GM18867 (cell line): Measurements from ENCODE around the gene RSAD2.
A peak's percentile ranks its signal among the peaks of the same experiment; 100 is the strongest.

Experiments
- ATAC-seq: cut with Tn5 transposase; IDR thresholded peaks from one replicate; pipeline ENCODE4 v1.9.1; 2021; ENCODE audit warnings: mild to moderate bottlenecking, moderate library complexity; ENCODE audit not compliant: unreplicated experiment

The RSAD2 gene

GRCh38 chr2:6863792-6864191 is 13.8 kb upstream of the RSAD2 start:
- ATAC-seq, result no peak

- no peak for ATAC-seq
These were observed 13.3 kb upstream of the RSAD2 start for GRCh38 chr2:6864231-6864754.

GRCh38 chr2:6864923-6865345 is 12.6 kb upstream of the RSAD2 start:
- ATAC-seq, result peak; percentile 31

GRCh38 chr2:6865346-6866274 is 12.0 kb upstream of the RSAD2 start, which contains the start of gene CMPK2:
CMPK2 (minus strand) TSS chr2:6865907; CDS start chr2:6865696, 211 bp downstream.
- peak; percentile 79 for ATAC-seq

- peak; percentile 38 for ATAC-seq
These were observed 11.3 kb upstream of the RSAD2 start for GRCh38 chr2:6866275-6866671.

- ATAC-seq, result no peak
These were observed 10.6 kb upstream of the RSAD2 start for GRCh38 chr2:6866982-6867381.

GRCh38 chr2:6872394-6872793 is 5.2 kb upstream of the RSAD2 start:
- ATAC-seq, result peak; percentile 78

GRCh38 chr2:6874032-6874431 is 3.5 kb upstream of the RSAD2 start:
- ATAC-seq, result no peak

GRCh38 chr2:6876309-6876708 is 1.3 kb upstream of the RSAD2 start:
- no peak for ATAC-seq

- no peak for ATAC-seq
These were observed 972 bp downstream of the RSAD2 start for GRCh38 chr2:6878549-6878948.

- no peak for ATAC-seq
These were observed 1.4 kb downstream of the RSAD2 start for GRCh38 chr2:6879011-6879410.

GRCh38 chr2:6880200-6880733 is 2.7 kb downstream of the RSAD2 start:
- no peak for ATAC-seq

- no peak for ATAC-seq
These were observed 3.5 kb downstream of the RSAD2 start for GRCh38 chr2:6881046-6881445.

- no peak for ATAC-seq
These were observed 3.9 kb downstream of the RSAD2 start for GRCh38 chr2:6881516-6881915.

- ATAC-seq, result no peak
These were observed 6.0 kb downstream of the RSAD2 start for GRCh38 chr2:6883448-6884122.

GRCh38 chr2:6885551-6885950 is 8.0 kb downstream of the RSAD2 start:
- ATAC-seq, result no peak

GRCh38 chr2:6885968-6886367 is 8.4 kb downstream of the RSAD2 start:
- ATAC-seq, result no peak

- ATAC-seq, result no peak
These were observed 10.2 kb downstream of the RSAD2 start for GRCh38 chr2:6887751-6888192.

- ATAC-seq, result no peak
These were observed 11.1 kb downstream of the RSAD2 start for GRCh38 chr2:6888724-6889123.

- no peak for ATAC-seq
These were observed 16.4 kb downstream of the RSAD2 start for GRCh38 chr2:6893876-6894482.
